ENCODE data around the gene SLC17A9. TPM values are rescaled to one million over a fixed set of nuclear protein-coding genes. Genes with fewer than 3 reads are reported as not detected.
"Not testable (repeated sequence)": the region's sequence is repeated elsewhere in the genome, so short reads cannot be mapped to it uniquely, and the experiment has no call there.

SLC17A9 gene
- total RNA-seq, 2 experiments from 2014 or later: 78.5 to 78.7 TPM

GRCh38 chr20:62918831-62919230 is 33.7 kb upstream of the SLC17A9 start:
- Mint-ChIP-seq H3K4me1 (ENCODE audit: low read depth) (peaks cover 85% of the 10 kb centered on the region), H3K36me3 (ENCODE audit: low read depth) (peaks cover 20% of the 10 kb centered on the region), H3K9me3 (no peaks in the 10 kb centered on the region), H3K27ac (peak overlapping the region; percentile 90), H3K4me3 (peak overlapping the region; percentile 72), H3K27me3 (no peaks in the 10 kb centered on the region)
- intact Hi-C loops (cut with micrococcal nuclease): no loop called here
- ChIA-PET POLR2A (interaction anchor here (0.6 to 17.8 kb wide), 8 partner anchors 8 to 61 kb away, joined by 4 to 243 read pairs (median 20); partner anchors contain the start of genes DIDO1 and GID8), CTCF (interaction anchor here (0.8 to 8.6 kb wide), 7 partner anchors 9 to 90 kb away, joined by 3 to 113 read pairs (median 13); partner anchors contain the start of genes DIDO1 and GID8)
- no peak for TF ChIP-seq CTCF (IDR thresholded peaks at IDR 0.05)
- ATAC-seq (peak; percentile 43), DNase-seq (peak; percentile 83)

- Mint-ChIP-seq H3K36me3 (ENCODE audit: low read depth) (peaks cover 28% of the 10 kb centered on the region), H3K4me1 (ENCODE audit: low read depth) (peaks cover 84% of the 10 kb centered on the region), H3K27ac (peak overlapping the region; percentile 90), H3K9me3 (no peaks in the 10 kb centered on the region), H3K4me3 (peak overlapping the region; percentile 72), H3K27me3 (no peaks in the 10 kb centered on the region)
- ChIA-PET POLR2A (interaction anchor here (0.6 to 17.8 kb wide), 9 partner anchors 10 to 59 kb away, joined by 3 to 243 read pairs (median 6); partner anchors contain the start of genes GID8 and TCFL5), CTCF (interaction anchor here (1.1 to 7.6 kb wide), 9 partner anchors 8 to 34 kb away, joined by 3 to 104 read pairs (median 6); partner anchors contain the start of gene GID8)
- intact Hi-C loops (cut with micrococcal nuclease): no loop called here
- no peak for ATAC-seq
- no peak for DNase-seq
- TF ChIP-seq CTCF (IDR thresholded peaks at IDR 0.05): no peak
These were observed 32.4 kb upstream of the SLC17A9 start for GRCh38 chr20:62920039-62920645.

- H3K9me3 Mint-ChIP-seq: no peaks in the 10 kb centered on the region
- H3K4me3 Mint-ChIP-seq: peak overlapping the region; percentile 15
- H3K27me3 Mint-ChIP-seq: no peaks in the 10 kb centered on the region
- DNase-seq (peak; percentile 89), ATAC-seq (peak; percentile 70)
- TF ChIP-seq CTCF (IDR thresholded peaks at IDR 0.05): peak; percentile 71
- H3K27ac Mint-ChIP-seq: peak overlapping the region; percentile 90
- peaks cover 74% of the 10 kb centered on the region for H3K4me1 Mint-ChIP-seq (ENCODE audit: low read depth)
- peaks cover 33% of the 10 kb centered on the region for H3K36me3 Mint-ChIP-seq (ENCODE audit: low read depth)
- intact Hi-C loops (cut with micrococcal nuclease): no loop called here
- ChIA-PET CTCF (interaction anchor here (0.9 to 7.6 kb wide), 10 partner anchors 9 to 33 kb away, joined by 3 to 104 read pairs (median 6); partner anchors contain the start of gene GID8), POLR2A (interaction anchor here (0.6 to 17.8 kb wide), 8 partner anchors 9 to 60 kb away, joined by 3 to 243 read pairs (median 8); partner anchors contain the start of genes GID8 and TCFL5)
These were observed 31.3 kb upstream of the SLC17A9 start for GRCh38 chr20:62921119-62921687.

- intact Hi-C loops (cut with micrococcal nuclease): no loop called here
- CTCF ChIA-PET: interaction anchor here (4.2 to 7.6 kb wide), 3 partner anchors 14 to 21 kb away, joined by 17 to 104 read pairs (median 47); partner anchors contain the start of gene GID8
These were observed 30.0 kb upstream of the SLC17A9 start for GRCh38 chr20:62922451-62922921.

GRCh38 chr20:62923059-62923668 is 29.3 kb upstream of the SLC17A9 start:
- not testable (repeated sequence) for ATAC-seq, DNase-seq

More at GRCh38 chr20:62922451-62922921, 30.0 kb upstream of the SLC17A9 start:
- POLR2A ChIA-PET: interaction anchor here (0.6 to 17.8 kb wide), 5 partner anchors 8 to 19 kb away, joined by 3 to 243 read pairs (median 9); partner anchors contain the start of gene GID8
- Mint-ChIP-seq H3K9me3 (no peaks in the 10 kb centered on the region), H3K27ac (peak overlapping the region; percentile 98), H3K4me1 (ENCODE audit: low read depth) (peaks cover 69% of the 10 kb centered on the region), H3K27me3 (no peaks in the 10 kb centered on the region), H3K36me3 (ENCODE audit: low read depth) (peaks cover 26% of the 10 kb centered on the region), H3K4me3 (peak overlapping the region; percentile 97)
- TF ChIP-seq CTCF (IDR thresholded peaks at IDR 0.05): no peak
- DNase-seq: peak; percentile 80
- peak; percentile 16 for ATAC-seq

More at GRCh38 chr20:62923059-62923668, 29.3 kb upstream of the SLC17A9 start:
- ChIA-PET CTCF (interaction anchor here (3.3 to 4.2 kb wide), 2 partner anchors 16 to 22 kb away, joined by 13 to 17 read pairs; no protein-coding TSS in a partner anchor), POLR2A (interaction anchor here (2.0 to 17.8 kb wide), 2 partner anchors 7 to 14 kb away, joined by 7 to 243 read pairs; partner anchors contain the start of gene GID8)
- H3K27me3 Mint-ChIP-seq; intact Hi-C loops (cut with micrococcal nuclease); H3K9me3 Mint-ChIP-seq: not testable (repeated sequence)
- Mint-ChIP-seq H3K27ac (peak overlapping the region; percentile 98), H3K36me3 (ENCODE audit: low read depth) (peaks cover 20% of the 10 kb centered on the region), H3K4me1 (ENCODE audit: low read depth) (peaks cover 69% of the 10 kb centered on the region), H3K4me3 (peak overlapping the region; percentile 97)
